SK-N-SH (cell line): Measurements from ENCODE around the gene KNCN. TPM values are rescaled to one million over a fixed set of nuclear protein-coding genes. Genes with fewer than 3 reads are reported as not detected.

ENCODE experiments used
- CTCF ChIA-PET: fragments of 300-600, 350-600 bp; formaldehyde crosslinking; extraction: SDS; loops from one replicate; lab custom pipeline; 2021; lab: Yijun Ruan, JAX
- POLR2A ChIA-PET: fragments of 350-600 bp; sonication (Branson Sonifier 250); formaldehyde crosslinking; extraction: SDS; loops from one replicate; lab custom pipeline; 2020; ENCODE audit warnings: antibody characterized with exemption, inconsistent platforms; lab: Yijun Ruan, JAX
- DNase-seq: peaks from one replicate; pipeline ENCODE4 v3.0.0; 2012
- H2AFZ ChIP-seq: fragments of 200-600 bp; sonication (generic); 2 replicates; pipeline ENCODE4 v1.8.1; 2016; ENCODE audit warnings: antibody characterized with exemption, mild to moderate bottlenecking, low read depth
- H3F3A ChIP-seq: fragments of 200-600 bp; sonication (generic); replicated peaks from 2 replicates; pipeline ENCODE3; 2016; ENCODE audit warnings: antibody characterized with exemption, mild to moderate bottlenecking; ENCODE audit not compliant: insufficient read depth
- H3K27ac ChIP-seq, 2 experiments: fragments of 200-500 bp in 1 of 2; fragments of 200-600 bp in 1 of 2; sonication (Bioruptor generic) in 1 of 2; sonication (generic), shearing (Covaris generic) in 1 of 2; 2 replicates each; pipeline versions ENCODE4 v1.5.1 to v1.6.1; 2014 to 2016; ENCODE audit warnings: low read depth in 2 of 2, inconsistent platforms in 1 of 2, low read length in 1 of 2, mild to moderate bottlenecking in 1 of 2, mixed read lengths in 1 of 2
- H3K27me3 ChIP-seq: fragments of 200-600 bp; sonication (generic), shearing (Covaris generic); 2 replicates; pipeline ENCODE4 v1.6.1; 2016; ENCODE audit warnings: mixed run types; ENCODE audit not compliant: insufficient read depth
- H3K36me3 ChIP-seq, 2 experiments: fragments of 200-500 bp in 1 of 2; fragments of 200-600 bp in 1 of 2; sonication (Bioruptor generic) in 1 of 2; sonication (generic) in 1 of 2; replicated peaks in 1 of 2; 2 replicates each; pipeline versions ENCODE3 to v1.5.1; 2014 to 2016; ENCODE audit warnings: low read length in 1 of 2, mild to moderate bottlenecking in 1 of 2; ENCODE audit not compliant: insufficient read depth in 2 of 2, control insufficient read depth in 1 of 2
- H3K4me1 ChIP-seq, 2 experiments: fragments of 200-500 bp in 1 of 2; fragments of 200-600 bp in 1 of 2; sonication (Bioruptor generic) in 1 of 2; sonication (generic), shearing (Covaris generic) in 1 of 2; 2 replicates each; pipeline versions ENCODE4 v1.5.1 to v1.6.1; 2014 to 2016; ENCODE audit warnings: low read depth in 1 of 2, low read length in 1 of 2, mixed run types in 1 of 2; ENCODE audit not compliant: insufficient read depth in 2 of 2, control insufficient read depth in 1 of 2
- H3K4me2 ChIP-seq: fragments of 200-600 bp; sonication (generic), shearing (Covaris generic); 2 replicates; pipeline ENCODE4 v1.6.1; 2017; ENCODE audit warnings: mixed run types
- H3K4me3 ChIP-seq, 2 experiments: fragments of 200-500 bp in 1 of 2; fragments of 200-600 bp in 1 of 2; sonication (Bioruptor generic) in 1 of 2; sonication (generic), shearing (Covaris generic) in 1 of 2; 2 replicates each; pipeline versions ENCODE4 v1.5.1 to v1.8.1; 2014 to 2016; ENCODE audit warnings: low read depth in 2 of 2, inconsistent platforms in 1 of 2, low read length in 1 of 2, mild to moderate bottlenecking in 1 of 2, mixed read lengths in 1 of 2, moderate library complexity in 1 of 2
- H3K79me2 ChIP-seq: fragments of 200-600 bp; sonication (generic); 2 replicates; pipeline ENCODE4 v1.8.1; 2017; ENCODE audit warnings: mild to moderate bottlenecking; ENCODE audit not compliant: insufficient read depth
- H3K9ac ChIP-seq: fragments of 200-600 bp; sonication (generic); 2 replicates; pipeline ENCODE4 v1.6.1; 2017; ENCODE audit warnings: mixed run types
- H3K9me2 ChIP-seq: fragments of 200-600 bp; sonication (generic); 2 replicates; pipeline ENCODE4 v1.6.1; 2017; ENCODE audit warnings: mixed run types
- H3K9me3 ChIP-seq: fragments of 200-600 bp; sonication (generic); 2 replicates; pipeline ENCODE4 v1.6.1; 2017; ENCODE audit warnings: mixed run types, mild to moderate bottlenecking, moderate library complexity
- H4K20me1 ChIP-seq: fragments of 200-600 bp; sonication (generic); 2 replicates; pipeline ENCODE4 v1.6.1; 2017; ENCODE audit warnings: mild to moderate bottlenecking, mixed run types; ENCODE audit not compliant: insufficient read depth
- EZH2phosphoT487 ChIP-seq: fragments of 200-600 bp; sonication (generic); IDR thresholded peaks from 2 replicates; pipeline ENCODE4 v1.6.1; 2017; ENCODE audit warnings: low read depth, mixed run types, mild to moderate bottlenecking, antibody characterized with exemption, moderate library complexity, borderline replicate concordance
- FOXJ3 ChIP-seq: sonication (generic); formaldehyde crosslinking; IDR thresholded peaks from 2 replicates; pipeline ENCODE4 v1.5.1; 2020; ENCODE audit warnings: mild to moderate bottlenecking, missing genetic modification reagents
- FOXM1 ChIP-seq: IDR thresholded peaks from 2 replicates; pipeline ENCODE4 v1.4.0; 2012; ENCODE audit warnings: low read depth, mild to moderate bottlenecking
- NFIC ChIP-seq: IDR thresholded peaks from 2 replicates; pipeline ENCODE4 v1.4.0; 2012; ENCODE audit warnings: borderline replicate concordance
- RAD21 ChIP-seq: IDR thresholded peaks from 2 replicates; pipeline ENCODE4 v1.6.1; 2012; ENCODE audit warnings: mild to moderate bottlenecking, low read length
- TAF1 ChIP-seq: IDR thresholded peaks from 2 replicates; pipeline ENCODE4 v1.6.1; 2012; ENCODE audit warnings: low read depth, mild to moderate bottlenecking, low read length, moderate library complexity, borderline replicate concordance
- TCF12 ChIP-seq: IDR thresholded peaks from 2 replicates; pipeline ENCODE4 v1.4.0; 2012
- USF1 ChIP-seq: IDR thresholded peaks from 2 replicates; pipeline ENCODE4 v1.4.0; 2012; ENCODE audit warnings: low read depth, borderline replicate concordance
- whole genome bisulfite sequencing: methylation state at CpG from one replicate; pipeline ENCODE4 v1.1.6; 2017; ENCODE audit warnings: low lambda C conversion rate; 5-methylcytosine and 5-hydroxymethylcytosine counted together
- polyA plus RNA-seq, 3 experiments: library from polyadenylated mRNA; depleted of rRNA; stranded (reverse); fragments of >200 nt; gene quantifications; 2 replicates each; pipeline ENCODE4 v1.2.3, GENCODE V29; 2012
- TF ChIP-seq, protein P1 (sequence below): fragments of 200-600 bp; sonication (generic); IDR thresholded peaks from 2 replicates; pipeline ENCODE4 v1.6.1; 2017; ENCODE audit warnings: antibody characterized with exemption, mild to moderate bottlenecking, moderate library complexity
- TF ChIP-seq, protein P2 (sequence below): fragments of 150-350 bp; IDR thresholded peaks from 2 replicates; pipeline ENCODE4 v1.6.1; 2016; ENCODE audit warnings: mild to moderate bottlenecking, low read depth, low read length
- TF ChIP-seq, protein P3 (sequence below): IDR thresholded peaks from 2 replicates; pipeline ENCODE4 v1.4.0; 2012; ENCODE audit warnings: low read depth

Gene KNCN
- polyA plus RNA-seq, 1 of the 3 experiments (the other 2 are of a cell fraction) = not detected

DNA sequence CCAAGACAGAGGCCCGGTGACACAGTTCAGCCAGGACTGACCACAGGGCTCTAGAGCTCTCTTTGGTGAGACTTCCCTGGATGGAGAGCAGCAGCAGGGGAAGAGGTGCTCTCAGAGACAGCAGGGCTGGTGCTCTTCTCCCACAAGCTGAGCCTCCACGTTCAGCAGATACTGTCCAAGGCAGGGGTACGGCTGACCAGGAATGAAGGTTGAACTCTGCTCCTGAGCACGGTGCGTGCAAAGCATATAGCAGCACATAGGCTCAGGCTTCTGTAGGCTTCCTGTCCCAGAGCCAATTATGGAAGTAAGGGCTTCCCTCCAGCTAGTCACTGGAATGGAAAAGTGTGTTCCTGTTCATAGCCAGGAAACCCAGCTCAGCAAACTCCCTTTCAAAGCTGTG lies 37.9 kb downstream of the KNCN start:
- Histone ChIP-seq H3K9me3 (no peaks in the 10 kb centered on the region), H3K9ac (no peak overlapping the region), H3K4me1 (peaks cover 0 to 8% of the 10 kb centered on the region in 2 experiments; a peak in 1 of 4 replicates), H3K4me2 (no peak overlapping the region), H3K27me3 (no peaks in the 10 kb centered on the region), H4K20me1 (no peaks in the 10 kb centered on the region), H3K27ac (no peak overlapping the region), H3K9me2 (no peaks in the 10 kb centered on the region), H3K4me3 (no peak overlapping the region), H3F3A (no peaks in the 10 kb centered on the region), H2AFZ (no peak overlapping the region), H3K36me3 (no peaks in the 10 kb centered on the region), H3K79me2 (no peaks in the 10 kb centered on the region)
- no peak for DNase-seq
- WGBS = 70% methylated on average over 5 of the region's 5 CpGs
- TF ChIP-seq, protein P1, sequence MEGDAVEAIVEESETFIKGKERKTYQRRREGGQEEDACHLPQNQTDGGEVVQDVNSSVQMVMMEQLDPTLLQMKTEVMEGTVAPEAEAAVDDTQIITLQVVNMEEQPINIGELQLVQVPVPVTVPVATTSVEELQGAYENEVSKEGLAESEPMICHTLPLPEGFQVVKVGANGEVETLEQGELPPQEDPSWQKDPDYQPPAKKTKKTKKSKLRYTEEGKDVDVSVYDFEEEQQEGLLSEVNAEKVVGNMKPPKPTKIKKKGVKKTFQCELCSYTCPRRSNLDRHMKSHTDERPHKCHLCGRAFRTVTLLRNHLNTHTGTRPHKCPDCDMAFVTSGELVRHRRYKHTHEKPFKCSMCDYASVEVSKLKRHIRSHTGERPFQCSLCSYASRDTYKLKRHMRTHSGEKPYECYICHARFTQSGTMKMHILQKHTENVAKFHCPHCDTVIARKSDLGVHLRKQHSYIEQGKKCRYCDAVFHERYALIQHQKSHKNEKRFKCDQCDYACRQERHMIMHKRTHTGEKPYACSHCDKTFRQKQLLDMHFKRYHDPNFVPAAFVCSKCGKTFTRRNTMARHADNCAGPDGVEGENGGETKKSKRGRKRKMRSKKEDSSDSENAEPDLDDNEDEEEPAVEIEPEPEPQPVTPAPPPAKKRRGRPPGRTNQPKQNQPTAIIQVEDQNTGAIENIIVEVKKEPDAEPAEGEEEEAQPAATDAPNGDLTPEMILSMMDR = no peak
- TF ChIP-seq NFIC (no peak), TCF12 (no peak), FOXJ3 (no peak), RAD21 (no peak), TAF1 (no peak), USF1 (no peak), EZH2phosphoT487 (no peak)
- TF ChIP-seq, protein P2, sequence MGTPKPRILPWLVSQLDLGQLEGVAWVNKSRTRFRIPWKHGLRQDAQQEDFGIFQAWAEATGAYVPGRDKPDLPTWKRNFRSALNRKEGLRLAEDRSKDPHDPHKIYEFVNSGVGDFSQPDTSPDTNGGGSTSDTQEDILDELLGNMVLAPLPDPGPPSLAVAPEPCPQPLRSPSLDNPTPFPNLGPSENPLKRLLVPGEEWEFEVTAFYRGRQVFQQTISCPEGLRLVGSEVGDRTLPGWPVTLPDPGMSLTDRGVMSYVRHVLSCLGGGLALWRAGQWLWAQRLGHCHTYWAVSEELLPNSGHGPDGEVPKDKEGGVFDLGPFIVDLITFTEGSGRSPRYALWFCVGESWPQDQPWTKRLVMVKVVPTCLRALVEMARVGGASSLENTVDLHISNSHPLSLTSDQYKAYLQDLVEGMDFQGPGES = no peak
- CTCF ChIA-PET = interaction anchor here (0.7 to 2.5 kb wide), 8 partner anchors 13 to 67 kb away, joined by 3 to 9 read pairs (median 4); no protein-coding TSS in a partner anchor
- POLR2A ChIA-PET = interaction anchor here (0.6 kb wide), 1 partner anchor 10 kb away, joined by 4 read pairs; no protein-coding TSS in a partner anchor

DNA sequence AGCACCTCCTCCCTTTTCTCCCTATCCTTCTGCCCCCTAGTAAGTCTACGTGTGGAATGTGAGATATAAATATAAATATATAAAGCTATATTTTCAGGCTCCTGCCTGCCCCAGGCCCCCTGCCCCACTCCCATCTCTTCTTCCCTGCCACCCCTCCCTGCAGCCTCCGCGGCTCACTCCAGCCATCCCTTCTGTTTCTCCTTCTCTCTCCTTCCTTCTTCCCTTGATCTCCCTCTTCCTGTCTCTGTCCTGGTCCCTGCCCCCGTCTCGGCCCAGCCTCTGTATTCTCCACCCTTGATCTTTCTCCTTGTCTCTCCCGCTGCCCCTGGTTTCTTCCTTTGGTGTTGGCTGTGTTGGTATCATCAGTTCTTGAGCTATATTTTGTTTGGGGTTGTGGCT lies 38.7 kb downstream of the KNCN start:
- ChIA-PET CTCF (interaction anchor here (0.9 to 2.5 kb wide), 7 partner anchors 12 to 66 kb away, joined by 3 to 9 read pairs (median 5); no protein-coding TSS in a partner anchor), POLR2A (no interaction called here)
- Histone ChIP-seq H3K9me3 (no peaks in the 10 kb centered on the region), H3K4me3 (no peak overlapping the region), H3K4me2 (no peak overlapping the region), H3K36me3 (no peaks in the 10 kb centered on the region), H3K79me2 (no peaks in the 10 kb centered on the region), H3K27me3 (no peaks in the 10 kb centered on the region), H2AFZ (no peak overlapping the region), H4K20me1 (no peaks in the 10 kb centered on the region), H3K9me2 (no peaks in the 10 kb centered on the region), H3F3A (no peaks in the 10 kb centered on the region), H3K9ac (no peak overlapping the region), H3K27ac (no peak overlapping the region), H3K4me1 (peaks cover 0 to 8% of the 10 kb centered on the region in 2 experiments; a peak in 1 of 4 replicates)
- WGBS = 90% methylated on average over 6 of the region's 6 CpGs
- no peak for DNase-seq
- TF ChIP-seq, protein P2 = no peak
- TF ChIP-seq, protein P3, sequence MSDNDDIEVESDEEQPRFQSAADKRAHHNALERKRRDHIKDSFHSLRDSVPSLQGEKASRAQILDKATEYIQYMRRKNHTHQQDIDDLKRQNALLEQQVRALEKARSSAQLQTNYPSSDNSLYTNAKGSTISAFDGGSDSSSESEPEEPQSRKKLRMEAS = no peak
- TF ChIP-seq USF1 (no peak), FOXM1 (no peak)
